HFF-Myc (cell line): Measurements from ENCODE around the gene INSM2.

Experiments
- DNase-seq: peaks from one replicate; pipeline ENCODE4 v3.0.0-alpha.2; 2011; ENCODE audit warnings: low read depth; ENCODE audit errors: extremely low read depth
- H3K4me3 ChIP-seq: replicated peaks from 2 replicates; pipeline ENCODE4 v1.5.1; 2011; ENCODE audit warnings: low read depth, mild to moderate bottlenecking, control low read depth, low read length
- TF ChIP-seq, protein P1 (sequence below): IDR thresholded peaks from 2 replicates; pipeline ENCODE4 v1.5.1; 2012; ENCODE audit warnings: mild to moderate bottlenecking, low read depth, low read length, control low read depth; ENCODE audit errors: missing control alignments

INSM2 gene

DNA sequence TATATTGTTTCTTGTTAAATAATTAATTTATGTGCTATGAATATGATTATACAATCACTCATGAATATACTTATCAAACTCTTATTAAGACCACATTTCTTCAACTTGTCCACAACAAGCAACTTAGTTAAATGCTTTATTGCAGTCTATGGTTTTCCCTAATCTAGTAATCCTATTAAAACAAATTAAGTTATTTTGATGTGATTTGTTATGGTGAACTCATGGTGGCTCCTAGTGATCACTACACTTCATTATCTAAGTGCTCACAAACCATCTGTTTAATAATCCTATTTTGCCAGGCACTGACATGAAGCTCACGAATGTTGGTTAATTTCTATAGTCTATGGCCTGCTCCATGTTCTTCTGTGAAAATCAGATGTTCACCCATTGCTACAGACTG lies 42.9 kb downstream of the INSM2 start:
- H3K4me3 ChIP-seq: no peak overlapping the region
- no peak for DNase-seq
- TF ChIP-seq, protein P1, sequence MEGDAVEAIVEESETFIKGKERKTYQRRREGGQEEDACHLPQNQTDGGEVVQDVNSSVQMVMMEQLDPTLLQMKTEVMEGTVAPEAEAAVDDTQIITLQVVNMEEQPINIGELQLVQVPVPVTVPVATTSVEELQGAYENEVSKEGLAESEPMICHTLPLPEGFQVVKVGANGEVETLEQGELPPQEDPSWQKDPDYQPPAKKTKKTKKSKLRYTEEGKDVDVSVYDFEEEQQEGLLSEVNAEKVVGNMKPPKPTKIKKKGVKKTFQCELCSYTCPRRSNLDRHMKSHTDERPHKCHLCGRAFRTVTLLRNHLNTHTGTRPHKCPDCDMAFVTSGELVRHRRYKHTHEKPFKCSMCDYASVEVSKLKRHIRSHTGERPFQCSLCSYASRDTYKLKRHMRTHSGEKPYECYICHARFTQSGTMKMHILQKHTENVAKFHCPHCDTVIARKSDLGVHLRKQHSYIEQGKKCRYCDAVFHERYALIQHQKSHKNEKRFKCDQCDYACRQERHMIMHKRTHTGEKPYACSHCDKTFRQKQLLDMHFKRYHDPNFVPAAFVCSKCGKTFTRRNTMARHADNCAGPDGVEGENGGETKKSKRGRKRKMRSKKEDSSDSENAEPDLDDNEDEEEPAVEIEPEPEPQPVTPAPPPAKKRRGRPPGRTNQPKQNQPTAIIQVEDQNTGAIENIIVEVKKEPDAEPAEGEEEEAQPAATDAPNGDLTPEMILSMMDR: no peak

DNA sequence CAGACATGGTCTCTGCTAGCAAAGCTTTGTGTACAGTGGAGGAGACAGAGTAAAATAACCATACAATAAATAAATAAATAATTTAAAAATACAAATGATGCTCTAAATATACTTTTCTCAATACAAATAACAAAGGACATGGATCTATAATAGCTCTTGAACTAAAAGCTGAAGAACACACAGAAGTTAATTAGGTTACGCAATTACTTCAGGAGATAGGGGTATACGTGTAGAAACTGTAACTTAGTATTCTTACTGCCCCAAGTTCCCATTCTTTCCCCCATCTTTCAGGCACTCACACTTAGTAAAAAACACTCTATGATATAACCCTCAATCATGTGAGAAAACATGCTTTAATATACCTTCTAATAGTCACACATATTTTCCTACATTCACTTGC lies 44.2 kb downstream of the INSM2 start:
- no peak for DNase-seq
- TF ChIP-seq, protein P1: no peak
- H3K4me3 ChIP-seq: no peak overlapping the region

DNA sequence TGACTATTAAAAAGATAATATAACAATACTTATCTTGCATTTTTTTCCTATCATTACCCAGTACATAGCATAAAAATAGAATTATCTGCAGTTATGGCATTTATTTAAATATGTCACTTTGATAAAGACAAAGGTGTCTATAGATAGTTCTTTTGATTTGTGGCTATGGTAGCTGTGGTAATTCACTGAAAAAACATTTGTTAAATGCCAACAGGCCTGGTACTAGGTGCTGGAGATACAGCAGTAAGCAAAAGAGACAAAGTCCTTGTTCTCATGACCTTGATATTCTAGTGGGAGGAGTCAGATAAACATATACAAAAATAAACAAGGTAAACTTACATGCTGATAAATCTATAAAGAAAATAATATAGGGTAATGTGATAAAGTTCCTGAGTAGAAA lies 44.7 kb downstream of the INSM2 start:
- no peak for DNase-seq
- H3K4me3 ChIP-seq: no peak overlapping the region
- TF ChIP-seq, protein P1: no peak
